Smooth muscle cell of bladder (primary cell): ENCODE measurements around the gene METAP1. TPM values are rescaled to one million over a fixed set of nuclear protein-coding genes. Genes with fewer than 3 reads are reported as not detected.

Source experiments
- total RNA-seq: library from RNA; depleted of rRNA; stranded (reverse); fragments of >200 nt; gene quantifications from 2 replicates; pipeline ENCODE4 v1.2.3, GENCODE V29; 2014

METAP1 gene
- 15.4 and 18.4 TPM in 2 replicates for total RNA-seq

DNA sequence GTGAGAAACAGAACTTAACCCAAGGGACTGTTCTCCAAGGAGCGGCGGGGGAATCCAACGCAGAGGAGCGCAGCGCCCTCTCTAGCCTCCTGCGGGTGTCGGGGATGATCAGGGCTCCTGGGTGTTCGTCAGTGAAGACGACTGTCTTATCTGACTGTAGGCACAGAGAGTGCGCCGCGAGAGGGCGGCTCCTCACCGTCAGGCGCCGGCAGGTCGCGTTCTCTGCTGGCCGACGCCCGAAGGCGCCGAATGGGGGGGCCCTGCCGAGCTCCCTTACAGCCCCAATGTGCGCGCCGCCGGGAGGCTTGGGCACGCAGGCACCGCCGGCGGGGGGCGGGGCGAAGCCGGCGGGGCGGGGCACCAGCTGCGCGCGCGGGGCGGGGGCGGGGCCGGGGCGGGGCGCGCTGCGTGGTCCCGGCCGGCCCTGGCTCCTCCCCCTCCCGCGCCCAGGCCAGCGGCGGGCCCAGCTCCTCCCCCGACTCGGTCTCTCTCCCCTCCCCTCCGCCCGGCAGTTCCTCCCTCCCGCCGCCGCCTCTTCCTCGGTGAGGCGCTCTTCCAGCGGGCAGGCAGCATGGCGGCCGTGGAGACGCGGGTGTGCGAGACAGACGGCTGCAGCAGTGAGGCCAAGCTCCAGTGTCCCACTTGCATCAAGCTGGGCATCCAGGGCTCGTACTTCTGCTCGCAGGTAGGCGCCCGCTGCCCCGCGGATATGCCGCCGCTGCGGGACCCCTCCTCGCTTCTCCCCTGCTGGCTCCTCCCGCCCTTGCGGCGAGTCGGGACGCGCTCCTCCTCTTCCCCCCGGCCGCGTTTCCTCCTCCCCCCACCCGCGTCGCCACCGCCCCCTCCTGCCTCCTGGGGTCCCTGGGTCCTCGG is at the start of gene METAP1:
TSS of gene METAP1 (plus strand) at position 539 of the 873 bp plus-strand sequence. CDS start at position 572, 33 bp downstream.

DNA sequence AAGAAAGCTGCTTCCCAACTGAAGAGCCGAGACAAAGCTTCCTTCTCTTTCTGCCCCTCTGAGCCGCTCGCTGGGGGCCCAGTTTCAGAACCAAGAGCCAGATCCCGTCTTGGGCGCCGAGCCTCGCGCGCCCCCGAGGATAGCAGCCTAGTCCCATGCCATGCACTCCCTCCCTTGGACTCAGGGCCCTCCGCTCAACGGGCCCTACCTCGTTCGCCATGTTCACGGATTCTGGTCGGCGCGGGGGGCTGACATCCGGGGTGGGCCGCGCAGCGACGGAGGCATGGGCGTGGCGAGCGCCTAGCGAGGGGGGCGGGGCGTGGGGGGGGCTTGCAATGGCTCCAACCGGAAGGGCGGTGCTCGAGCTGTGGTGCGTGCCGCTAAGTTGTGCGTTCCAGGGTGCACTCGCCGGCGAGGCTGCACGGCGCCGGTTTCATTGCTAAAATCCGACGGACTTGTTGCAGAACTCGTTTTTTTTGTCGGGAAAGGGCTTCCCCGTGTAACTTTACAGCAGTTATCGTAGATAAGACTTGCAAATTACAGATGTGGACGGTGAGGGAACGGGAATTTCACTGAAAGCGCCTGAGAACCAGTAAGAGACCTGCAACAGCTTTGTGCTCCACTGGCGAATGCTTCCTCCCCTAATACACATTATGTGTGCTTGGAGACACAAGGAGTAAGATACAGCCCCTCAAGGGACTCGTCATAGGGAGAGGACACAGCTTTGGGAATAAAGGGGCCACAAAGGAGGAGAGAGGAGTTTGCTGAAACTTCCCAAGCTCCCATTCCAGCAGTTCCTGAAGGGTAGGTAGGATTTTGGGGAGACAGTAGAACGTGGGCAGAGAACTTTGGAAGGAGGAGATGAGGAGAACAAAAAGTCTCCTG is 93.2 kb downstream of the METAP1 start, which contains the start of gene ADH5:
TSS of gene ADH5 (minus strand) at position 308 of the 885 bp plus-strand sequence. CDS start at position 220, 88 bp downstream.

Other genes starting within 250 kb of the METAP1 start
- 113 and 180 TPM in 2 replicates for gene EIF4E, start 66.6 kb upstream of the METAP1 start, total RNA-seq
- 293 and 324 TPM in 2 replicates for gene ADH5, start 93.1 kb downstream of the METAP1 start, total RNA-seq
- gene ADH4, start 148.6 kb downstream of the METAP1 start, total RNA-seq: not detected in 2 replicates
- not detected in 2 replicates for gene ADH6, start 223.5 kb downstream of the METAP1 start, total RNA-seq